Tibial nerve (tissue), 4 donors: ENCODE data around the gene RUNX1.

Experiments
- EP300 ChIP-seq, 2 donors: sonication (generic); formaldehyde crosslinking; IDR thresholded peaks; one replicate each; pipeline ENCODE4 v1.6.1; 2017; ENCODE audit warnings: antibody characterized with exemption in 2 of 2, mild to moderate bottlenecking in 1 of 2
- POLR2A ChIP-seq, 2 donors: fragments of 450-650 bp; IDR thresholded peaks; one replicate each; pipeline ENCODE4 v1.6.1; 2017; ENCODE audit warnings: antibody characterized with exemption in 2 of 2, mild to moderate bottlenecking in 2 of 2, moderate library complexity in 2 of 2
- TF ChIP-seq, protein P1 (sequence below), 5 experiments: fragments of 200-600 bp in 3 of 5; fragments of 450-650 bp in 2 of 5; sonication (generic) in 3 of 5; IDR thresholded peaks; one replicate each; pipeline ENCODE4 v1.5.1; 2016 to 2019; ENCODE audit warnings: antibody characterized with exemption in 5 of 5, mild to moderate bottlenecking in 3 of 5, moderate library complexity in 2 of 5

DNA sequence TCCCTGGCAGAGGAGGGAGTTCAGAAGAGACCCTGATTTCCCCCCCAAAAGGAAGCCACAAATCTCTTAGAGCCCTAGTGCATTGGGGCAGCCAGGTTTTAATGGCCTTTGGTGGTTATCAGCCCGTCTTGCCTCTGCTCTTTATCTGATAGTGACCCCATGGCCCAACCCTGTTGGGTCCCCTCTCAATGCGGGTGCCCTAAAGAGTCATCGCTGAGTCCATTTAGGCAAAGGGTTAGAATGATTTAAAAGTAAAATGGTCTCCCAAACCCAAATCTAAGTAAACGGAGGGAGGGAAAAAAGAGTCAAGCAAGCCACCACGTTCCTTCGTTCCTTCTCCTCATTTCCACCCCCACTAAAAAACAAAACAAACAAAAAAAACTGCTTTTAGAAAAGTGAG lies 164.0 kb downstream of the RUNX1 start:
- TF ChIP-seq, protein P1, sequence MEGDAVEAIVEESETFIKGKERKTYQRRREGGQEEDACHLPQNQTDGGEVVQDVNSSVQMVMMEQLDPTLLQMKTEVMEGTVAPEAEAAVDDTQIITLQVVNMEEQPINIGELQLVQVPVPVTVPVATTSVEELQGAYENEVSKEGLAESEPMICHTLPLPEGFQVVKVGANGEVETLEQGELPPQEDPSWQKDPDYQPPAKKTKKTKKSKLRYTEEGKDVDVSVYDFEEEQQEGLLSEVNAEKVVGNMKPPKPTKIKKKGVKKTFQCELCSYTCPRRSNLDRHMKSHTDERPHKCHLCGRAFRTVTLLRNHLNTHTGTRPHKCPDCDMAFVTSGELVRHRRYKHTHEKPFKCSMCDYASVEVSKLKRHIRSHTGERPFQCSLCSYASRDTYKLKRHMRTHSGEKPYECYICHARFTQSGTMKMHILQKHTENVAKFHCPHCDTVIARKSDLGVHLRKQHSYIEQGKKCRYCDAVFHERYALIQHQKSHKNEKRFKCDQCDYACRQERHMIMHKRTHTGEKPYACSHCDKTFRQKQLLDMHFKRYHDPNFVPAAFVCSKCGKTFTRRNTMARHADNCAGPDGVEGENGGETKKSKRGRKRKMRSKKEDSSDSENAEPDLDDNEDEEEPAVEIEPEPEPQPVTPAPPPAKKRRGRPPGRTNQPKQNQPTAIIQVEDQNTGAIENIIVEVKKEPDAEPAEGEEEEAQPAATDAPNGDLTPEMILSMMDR (IDR thresholded peaks at IDR 0.05) = no peak
- no peak for TF ChIP-seq POLR2A (IDR thresholded peaks at IDR 0.05)
- TF ChIP-seq EP300 (IDR thresholded peaks at IDR 0.05) = peak in 1 of 2 donors; percentile 12
